Activated naive CD4-positive, alpha-beta T cell treated with anti-CD3 and anti-CD28 coated beads, Interleukin-2, amount 10 ng/mL, durations not matched to agents 7 days and 5 days (primary cell): ENCODE measurements around the gene ADPRS.

Source experiments
- CTCF ChIA-PET: fragments of 350-600 bp; sonication (Branson Sonifier 250); formaldehyde crosslinking; loops from one replicate; lab custom pipeline; 2021; ENCODE audit warnings: antibody characterized with exemption; lab: Charles Lee
- DNase-seq: peaks from one replicate; pipeline ENCODE4 v3.0.0-alpha.2; 2020
- H3K27ac Mint-ChIP-seq: one replicate; pipeline ENCODE4 v1.8.0; 2021; ENCODE audit warnings: mild to moderate bottlenecking, moderate library complexity, mixed read lengths
- H3K27me3 Mint-ChIP-seq: one replicate; pipeline ENCODE4 v1.8.0; 2021; ENCODE audit warnings: mild to moderate bottlenecking, mixed read lengths
- H3K36me3 Mint-ChIP-seq: one replicate; pipeline ENCODE4 v1.8.0; 2021; ENCODE audit warnings: mixed read lengths
- H3K4me1 Mint-ChIP-seq: one replicate; pipeline ENCODE4 v1.8.0; 2021; ENCODE audit warnings: mixed read lengths
- H3K4me3 Mint-ChIP-seq: one replicate; pipeline ENCODE4 v1.8.0; 2021; ENCODE audit warnings: mild to moderate bottlenecking, moderate library complexity, mixed read lengths
- H3K9me3 Mint-ChIP-seq: one replicate; pipeline ENCODE4 v1.8.0; 2021; ENCODE audit warnings: mixed read lengths

ADPRS gene

DNA sequence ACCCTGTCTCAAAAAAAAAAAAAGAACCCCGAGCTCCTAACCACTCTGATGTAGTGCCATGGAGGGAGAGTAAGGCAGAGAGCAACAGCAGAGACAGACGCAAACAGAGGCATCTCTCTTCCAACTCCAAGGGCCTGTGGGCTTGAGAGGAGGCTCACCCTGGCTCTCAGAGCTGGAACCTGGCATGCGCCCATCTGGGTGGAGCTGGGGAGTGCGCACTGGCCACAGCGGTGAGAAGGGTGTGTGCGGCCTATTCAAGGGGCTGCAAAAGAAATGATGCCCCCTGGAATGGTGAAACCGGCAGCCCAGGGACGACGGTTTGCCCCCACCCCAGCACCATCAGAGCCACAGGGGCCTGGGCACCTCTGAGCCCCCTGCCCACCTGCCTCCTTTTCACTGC lies 18.7 kb downstream of the ADPRS start:
- no peak overlapping the region for H3K27ac Mint-ChIP-seq
- H3K4me1 Mint-ChIP-seq = peaks cover 31% of the 10 kb centered on the region
- CTCF ChIA-PET = interaction anchor here (1.0 to 9.3 kb wide), 4 partner anchors 12 to 53 kb away, joined by 4 to 127 read pairs (median 6); no protein-coding TSS in a partner anchor

GRCh38 chr1:36108314-36108713 lies 19.6 kb downstream of the ADPRS start:
- DNase-seq = no peak
- Mint-ChIP-seq H3K9me3 (no peaks in the 10 kb centered on the region), H3K4me3 (no peak overlapping the region), H3K36me3 (no peaks in the 10 kb centered on the region), H3K27ac (peak overlapping the region; percentile 79), H3K4me1 (peaks cover 31% of the 10 kb centered on the region), H3K27me3 (peaks cover 10% of the 10 kb centered on the region)
- CTCF ChIA-PET = interaction anchor here (1.4 kb wide), 1 partner anchor 25 kb away, joined by 8 read pairs; no protein-coding TSS in a partner anchor

More for the DNA sequence above, 18.7 kb downstream of the ADPRS start:
- no peaks in the 10 kb centered on the region for H3K36me3 Mint-ChIP-seq
- H3K4me3 Mint-ChIP-seq = no peak overlapping the region
- DNase-seq = no peak
- H3K27me3 Mint-ChIP-seq = peaks cover 10% of the 10 kb centered on the region
- no peaks in the 10 kb centered on the region for H3K9me3 Mint-ChIP-seq

DNA sequence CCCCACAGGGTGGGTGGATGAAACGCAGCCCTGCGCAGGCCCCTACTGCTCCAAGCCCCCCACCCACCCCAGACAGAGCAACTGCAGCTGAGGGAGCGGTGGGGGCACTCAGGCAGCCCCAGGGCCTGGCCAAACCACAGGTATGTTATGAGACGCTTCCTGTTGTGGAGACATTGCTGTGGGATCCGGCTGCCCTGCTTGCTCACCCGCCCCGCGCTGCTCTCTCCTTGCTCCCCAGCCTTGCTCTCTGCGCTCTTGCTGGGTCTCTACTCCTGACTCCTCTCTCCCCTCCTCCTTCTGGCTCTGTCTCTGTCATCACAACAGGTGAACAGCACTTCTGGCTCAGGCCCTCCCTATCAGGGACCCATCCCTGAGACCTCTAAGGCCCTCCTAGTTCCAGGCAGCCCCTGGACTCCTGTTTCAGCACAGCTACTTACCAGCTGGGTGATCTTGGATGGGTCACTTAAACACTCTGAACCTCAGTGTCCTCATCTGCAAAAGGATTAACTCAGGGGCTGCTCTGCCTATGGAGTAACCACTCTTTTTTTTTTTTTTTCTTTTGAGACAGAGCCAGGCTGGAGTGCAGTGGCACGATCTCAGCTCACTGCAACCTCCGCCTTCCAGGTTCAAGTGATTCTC lies 20.5 kb downstream of the ADPRS start:
- Mint-ChIP-seq H3K27me3 (peaks cover 10% of the 10 kb centered on the region), H3K4me3 (no peak overlapping the region), H3K36me3 (no peaks in the 10 kb centered on the region), H3K27ac (peak overlapping the region; percentile 36), H3K9me3 (no peaks in the 10 kb centered on the region), H3K4me1 (peaks cover 31% of the 10 kb centered on the region)
- CTCF ChIA-PET = interaction anchor here (1.2 to 1.3 kb wide), 2 partner anchors 26 to 40 kb away, joined by 4 read pairs; partner anchors contain the start of gene TRAPPC3
- DNase-seq = peak; percentile 73

DNA sequence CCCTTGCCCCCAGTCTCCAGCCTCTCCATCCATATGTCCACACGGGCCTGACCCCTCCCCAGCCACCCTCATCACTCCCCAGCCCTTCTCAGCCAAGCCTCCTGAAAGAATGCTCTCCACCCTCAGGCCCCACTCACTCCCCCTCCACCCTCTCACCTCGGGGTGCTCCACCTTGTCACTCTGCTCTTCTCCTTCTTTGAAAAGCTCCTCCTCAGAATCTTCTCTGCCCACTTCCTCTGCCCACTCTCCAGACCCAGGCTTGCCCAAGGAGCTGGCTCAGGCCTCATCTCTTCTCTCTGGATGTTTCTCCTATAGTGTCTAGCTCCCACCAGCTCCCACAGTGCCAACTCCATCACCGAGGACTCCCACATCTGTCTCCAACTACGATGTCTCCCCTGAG lies 22.5 kb downstream of the ADPRS start:
- no peak for DNase-seq
- Mint-ChIP-seq H3K27me3 (peaks cover 10% of the 10 kb centered on the region), H3K36me3 (no peaks in the 10 kb centered on the region), H3K27ac (no peak overlapping the region), H3K4me3 (no peak overlapping the region), H3K9me3 (no peaks in the 10 kb centered on the region), H3K4me1 (peaks cover 31% of the 10 kb centered on the region)
- CTCF ChIA-PET = interaction anchor here (0.6 to 0.8 kb wide), 3 partner anchors 23 to 301 kb away, joined by 3 to 4 read pairs (median 4); no protein-coding TSS in a partner anchor

GRCh38 chr1:36112823-36113222 lies 24.1 kb downstream of the ADPRS start:
- Mint-ChIP-seq H3K9me3 (no peaks in the 10 kb centered on the region), H3K4me3 (no peak overlapping the region), H3K27ac (no peak overlapping the region), H3K36me3 (no peaks in the 10 kb centered on the region), H3K27me3 (peaks cover 21% of the 10 kb centered on the region), H3K4me1 (peaks cover 31% of the 10 kb centered on the region)
- CTCF ChIA-PET = interaction anchor here (1.4 kb wide), 1 partner anchor 22 kb away, joined by 5 read pairs; no protein-coding TSS in a partner anchor
- no peak for DNase-seq

GRCh38 chr1:36114371-36114770 lies 25.7 kb downstream of the ADPRS start:
- Mint-ChIP-seq H3K4me3 (no peak overlapping the region), H3K27ac (no peak overlapping the region), H3K9me3 (no peaks in the 10 kb centered on the region), H3K4me1 (peaks cover 19% of the 10 kb centered on the region), H3K27me3 (peaks cover 27% of the 10 kb centered on the region), H3K36me3 (no peaks in the 10 kb centered on the region)
- DNase-seq = no peak
- CTCF ChIA-PET = interaction anchor here (1.3 kb wide), 1 partner anchor 12 kb away, joined by 3 read pairs; no protein-coding TSS in a partner anchor

- H3K9me3 Mint-ChIP-seq = no peaks in the 10 kb centered on the region
- no peak for DNase-seq
- peaks cover 12% of the 10 kb centered on the region for H3K4me1 Mint-ChIP-seq
- CTCF ChIA-PET = interaction anchor here (1.0 to 1.3 kb wide), 2 partner anchors 12 to 15 kb away, joined by 3 to 4 read pairs; no protein-coding TSS in a partner anchor
- no peak overlapping the region for H3K4me3 Mint-ChIP-seq
- no peak overlapping the region for H3K27ac Mint-ChIP-seq
- H3K27me3 Mint-ChIP-seq = peaks cover 33% of the 10 kb centered on the region
- H3K36me3 Mint-ChIP-seq = no peaks in the 10 kb centered on the region
Measured at GRCh38 chr1:36115200-36115669, 26.5 kb downstream of the ADPRS start.

- H3K9me3 Mint-ChIP-seq = no peaks in the 10 kb centered on the region
- peaks cover 8% of the 10 kb centered on the region for H3K4me1 Mint-ChIP-seq
- no peak overlapping the region for H3K27ac Mint-ChIP-seq
- H3K4me3 Mint-ChIP-seq = no peak overlapping the region
- no peak for DNase-seq
- CTCF ChIA-PET = interaction anchor here (0.7 to 1.0 kb wide), 2 partner anchors 16 to 67 kb away, joined by 3 to 4 read pairs; no protein-coding TSS in a partner anchor
- H3K27me3 Mint-ChIP-seq = peaks cover 31% of the 10 kb centered on the region
- no peaks in the 10 kb centered on the region for H3K36me3 Mint-ChIP-seq
Measured at GRCh38 chr1:36115931-36116330, 27.2 kb downstream of the ADPRS start.

DNA sequence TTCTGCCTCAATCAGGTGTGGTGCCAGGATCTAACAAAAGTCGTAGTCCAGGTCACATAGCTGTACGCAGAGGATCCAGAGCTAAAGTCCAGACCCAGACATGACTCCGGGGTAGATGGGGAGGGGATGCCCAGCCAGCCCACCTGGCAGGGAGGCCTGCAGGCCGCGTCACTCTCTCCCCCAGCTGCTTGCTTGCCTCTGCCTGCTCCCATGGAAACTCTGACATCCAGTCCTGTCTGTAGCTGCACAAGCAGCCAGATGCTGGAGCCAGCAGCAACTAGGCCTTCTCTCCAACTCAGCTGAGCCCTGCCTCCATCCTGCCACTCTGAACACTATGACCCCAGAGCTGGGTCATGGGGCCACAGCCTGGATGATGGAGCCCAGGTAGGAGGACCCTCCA lies 28.2 kb downstream of the ADPRS start:
- peaks cover 33% of the 10 kb centered on the region for H3K27me3 Mint-ChIP-seq
- no peak for DNase-seq
- H3K4me1 Mint-ChIP-seq = no peaks in the 10 kb centered on the region
- CTCF ChIA-PET = interaction anchor here (0.8 to 2.8 kb wide), 4 partner anchors 12 to 71 kb away, joined by 3 to 12 read pairs (median 3); no protein-coding TSS in a partner anchor
- no peaks in the 10 kb centered on the region for H3K9me3 Mint-ChIP-seq
- H3K36me3 Mint-ChIP-seq = no peaks in the 10 kb centered on the region
- no peak overlapping the region for H3K4me3 Mint-ChIP-seq
- H3K27ac Mint-ChIP-seq = no peak overlapping the region

DNA sequence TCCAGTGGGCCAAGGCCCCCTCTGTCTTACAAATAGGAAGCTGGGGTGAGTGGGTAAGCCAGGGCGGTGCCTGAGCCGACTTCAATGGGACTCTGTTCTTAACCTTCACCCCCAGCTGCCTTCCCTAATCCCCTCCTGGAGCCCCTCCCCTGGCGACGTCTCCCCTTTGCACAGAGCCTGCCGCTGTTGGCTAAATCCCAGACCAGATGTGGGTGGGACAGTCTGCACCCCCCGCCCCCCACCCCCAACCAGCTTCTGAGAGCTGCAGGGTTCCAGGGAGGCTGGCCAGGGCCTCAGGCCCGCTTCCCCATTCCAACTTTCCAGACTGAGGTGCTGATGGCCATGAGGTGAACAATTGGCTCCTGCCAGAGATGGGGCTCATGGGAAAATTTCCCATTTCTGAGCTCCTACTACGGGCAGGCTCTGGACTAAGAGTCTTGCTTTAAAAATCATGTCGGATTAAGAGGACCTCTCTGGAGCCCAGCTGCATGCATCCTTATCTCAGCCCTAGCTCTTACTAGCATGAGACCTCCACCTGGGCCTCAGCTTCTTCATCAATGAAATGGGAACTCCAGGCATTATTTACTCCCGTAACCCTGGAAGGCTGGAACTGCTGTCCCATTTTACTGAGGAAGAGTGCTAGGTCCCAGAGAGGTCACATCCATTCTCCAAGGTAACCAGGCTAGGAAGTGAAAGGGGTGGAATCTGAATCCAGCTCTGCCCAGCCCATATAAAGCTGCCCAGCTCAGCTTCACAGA lies 29.9 kb downstream of the ADPRS start:
- no peak overlapping the region for H3K4me3 Mint-ChIP-seq
- no peak for DNase-seq
- peaks cover 50% of the 10 kb centered on the region for H3K27me3 Mint-ChIP-seq
- no peaks in the 10 kb centered on the region for H3K36me3 Mint-ChIP-seq
- H3K27ac Mint-ChIP-seq = no peak overlapping the region
- no peaks in the 10 kb centered on the region for H3K9me3 Mint-ChIP-seq
- CTCF ChIA-PET = interaction anchor here (0.9 to 2.8 kb wide), 3 partner anchors 14 to 17 kb away, joined by 3 to 12 read pairs (median 7); no protein-coding TSS in a partner anchor
- peaks cover 8% of the 10 kb centered on the region for H3K4me1 Mint-ChIP-seq

DNA sequence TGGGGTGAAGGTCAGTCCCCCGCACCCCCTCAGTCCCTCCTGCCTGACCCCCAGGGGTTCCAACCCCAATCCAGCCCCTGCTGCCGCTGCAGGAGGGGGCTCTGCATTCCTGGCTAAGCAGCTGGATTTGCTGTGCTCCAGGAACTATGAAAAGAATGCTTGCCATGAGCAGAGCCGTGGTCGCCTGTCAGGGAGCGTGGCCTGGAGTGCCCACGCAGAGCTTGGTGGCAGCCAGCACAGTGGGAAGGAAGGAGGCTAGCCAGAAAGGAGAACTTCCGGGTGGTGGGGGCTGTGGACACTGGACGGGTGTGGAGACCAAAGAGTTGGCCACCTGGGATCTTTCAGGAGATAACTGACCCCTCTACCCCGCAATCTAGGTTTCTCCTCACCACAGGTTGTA lies 30.8 kb downstream of the ADPRS start:
- peaks cover 9% of the 10 kb centered on the region for H3K4me1 Mint-ChIP-seq
- no peaks in the 10 kb centered on the region for H3K9me3 Mint-ChIP-seq
- DNase-seq = no peak
- H3K4me3 Mint-ChIP-seq = no peak overlapping the region
- H3K27ac Mint-ChIP-seq = no peak overlapping the region
- H3K36me3 Mint-ChIP-seq = no peaks in the 10 kb centered on the region
- H3K27me3 Mint-ChIP-seq = peaks cover 58% of the 10 kb centered on the region
- CTCF ChIA-PET = interaction anchor here (1.6 kb wide), 1 partner anchor 15 kb away, joined by 4 read pairs; no protein-coding TSS in a partner anchor

DNA sequence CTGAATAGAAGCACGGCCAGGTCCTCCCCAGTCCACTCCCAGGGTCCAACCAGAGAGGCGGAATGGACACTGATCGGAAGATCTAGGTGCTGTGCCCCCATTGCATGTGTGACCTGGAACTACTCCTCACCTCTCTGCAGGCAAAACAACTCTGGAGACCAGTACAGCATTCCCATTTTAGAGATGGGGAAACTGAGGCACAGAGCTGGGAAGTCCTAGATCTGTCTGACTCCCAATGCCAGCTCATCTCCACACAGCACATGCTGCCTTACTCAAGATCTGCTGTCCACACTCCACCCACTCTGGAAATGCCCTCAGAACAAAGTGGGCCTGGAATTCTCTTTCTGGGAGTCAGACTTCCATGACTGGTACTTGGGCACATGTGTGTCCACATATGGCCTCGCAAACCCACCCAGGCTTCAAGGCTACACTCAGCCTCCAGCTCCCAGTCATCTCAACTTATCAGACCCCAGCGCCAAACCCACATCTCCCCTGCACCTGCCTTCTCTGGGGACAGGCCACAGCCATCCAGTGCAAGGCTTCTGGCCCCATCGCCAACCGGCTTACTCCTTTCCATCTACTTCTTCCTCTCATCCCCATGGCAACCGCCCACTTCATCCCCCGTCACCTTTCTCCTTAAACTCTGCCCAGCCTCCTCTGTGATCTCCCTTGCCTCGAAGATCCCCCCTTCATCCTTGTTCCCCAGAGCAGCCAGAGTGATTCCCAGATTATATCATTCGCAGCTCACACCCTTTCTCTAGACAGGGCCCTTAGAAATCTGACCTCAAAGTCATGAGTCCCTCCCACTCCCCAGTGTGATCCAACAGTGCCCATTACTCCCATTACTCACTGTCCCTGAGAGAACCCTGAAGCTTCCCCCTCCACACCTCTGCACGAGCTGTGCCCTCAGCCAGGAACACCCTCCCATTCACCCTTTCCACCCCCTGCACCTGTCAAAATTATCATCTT lies 33.7 kb downstream of the ADPRS start:
- H3K4me3 Mint-ChIP-seq = no peak overlapping the region
- no peaks in the 10 kb centered on the region for H3K36me3 Mint-ChIP-seq
- H3K27me3 Mint-ChIP-seq = peaks cover 72% of the 10 kb centered on the region
- no peak overlapping the region for H3K27ac Mint-ChIP-seq
- no peak for DNase-seq
- peaks cover 11% of the 10 kb centered on the region for H3K4me1 Mint-ChIP-seq
- no peaks in the 10 kb centered on the region for H3K9me3 Mint-ChIP-seq
- CTCF ChIA-PET = interaction anchor here (1.0 to 1.6 kb wide), 3 partner anchors 12 to 25 kb away, joined by 3 to 8 read pairs (median 4); no protein-coding TSS in a partner anchor

DNA sequence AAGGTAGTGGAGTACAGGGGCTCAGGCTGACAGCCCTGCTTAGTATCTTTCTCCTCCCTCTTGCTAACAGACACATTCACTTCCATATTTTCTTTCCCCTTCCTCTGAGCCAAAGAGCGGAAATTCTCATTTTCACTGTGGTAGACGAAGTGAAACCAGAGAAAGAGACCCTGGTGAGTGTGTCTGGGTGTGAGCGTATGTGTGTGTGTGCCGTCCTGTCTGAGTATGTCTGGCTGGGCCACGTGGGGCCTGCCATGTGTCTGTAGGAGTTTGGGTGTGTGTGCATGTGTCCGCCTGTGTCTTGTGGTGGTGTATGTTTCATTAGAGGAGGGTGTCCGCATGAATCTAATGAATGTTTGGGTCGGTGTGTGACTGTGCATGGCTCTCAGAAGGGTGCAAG lies 34.7 kb downstream of the ADPRS start:
- CTCF ChIA-PET = interaction anchor here (1.0 to 1.6 kb wide), 2 partner anchors 11 to 20 kb away, joined by 3 to 8 read pairs; no protein-coding TSS in a partner anchor
- no peaks in the 10 kb centered on the region for H3K36me3 Mint-ChIP-seq
- peak; percentile 36 for DNase-seq

More for the DNA sequence above, 34.7 kb downstream of the ADPRS start:
- Mint-ChIP-seq H3K4me3 (no peak overlapping the region), H3K27ac (no peak overlapping the region), H3K27me3 (peaks cover 78% of the 10 kb centered on the region), H3K9me3 (no peaks in the 10 kb centered on the region), H3K4me1 (peaks cover 11% of the 10 kb centered on the region)
